Measurements from ENCODE around the gene ARHGAP15.

ARHGAP15 gene

GRCh38 chr2:143604566-143604959 is 475.3 kb downstream of the ARHGAP15 start:
- no peak for TF ChIP-seq CTCF (conservative IDR thresholded peaks at IDR 0.05)

GRCh38 chr2:143607231-143608062 is 478.2 kb downstream of the ARHGAP15 start:
- H3K27ac ChIP-seq = no peak overlapping the region
- no peak for TF ChIP-seq CTCF (conservative IDR thresholded peaks at IDR 0.05)

More at GRCh38 chr2:143604566-143604959, 475.3 kb downstream of the ARHGAP15 start:
- no peak overlapping the region for H3K27ac ChIP-seq

- no peak for TF ChIP-seq CTCF (conservative IDR thresholded peaks at IDR 0.05)
- no peak overlapping the region for H3K27ac ChIP-seq
Measured at GRCh38 chr2:143608063-143608423, 478.8 kb downstream of the ARHGAP15 start.

GRCh38 chr2:143608758-143609157 is 479.5 kb downstream of the ARHGAP15 start:
- no peak for TF ChIP-seq CTCF (conservative IDR thresholded peaks at IDR 0.05)
- no peak overlapping the region for H3K27ac ChIP-seq

- H3K27ac ChIP-seq = no peak overlapping the region
- TF ChIP-seq CTCF (conservative IDR thresholded peaks at IDR 0.05) = no peak
Measured at GRCh38 chr2:143611336-143611735, 482.1 kb downstream of the ARHGAP15 start.

GRCh38 chr2:143615562-143615961 is 486.3 kb downstream of the ARHGAP15 start:
- no peak for TF ChIP-seq CTCF (conservative IDR thresholded peaks at IDR 0.05)
- H3K27ac ChIP-seq = no peak overlapping the region

GRCh38 chr2:143616452-143616851 is 487.2 kb downstream of the ARHGAP15 start:
- TF ChIP-seq CTCF (conservative IDR thresholded peaks at IDR 0.05) = no peak
- H3K27ac ChIP-seq = no peak overlapping the region
